Measurements from ENCODE around the gene HBEGF.

Gene HBEGF, protein sequence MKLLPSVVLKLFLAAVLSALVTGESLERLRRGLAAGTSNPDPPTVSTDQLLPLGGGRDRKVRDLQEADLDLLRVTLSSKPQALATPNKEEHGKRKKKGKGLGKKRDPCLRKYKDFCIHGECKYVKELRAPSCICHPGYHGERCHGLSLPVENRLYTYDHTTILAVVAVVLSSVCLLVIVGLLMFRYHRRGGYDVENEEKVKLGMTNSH

DNA sequence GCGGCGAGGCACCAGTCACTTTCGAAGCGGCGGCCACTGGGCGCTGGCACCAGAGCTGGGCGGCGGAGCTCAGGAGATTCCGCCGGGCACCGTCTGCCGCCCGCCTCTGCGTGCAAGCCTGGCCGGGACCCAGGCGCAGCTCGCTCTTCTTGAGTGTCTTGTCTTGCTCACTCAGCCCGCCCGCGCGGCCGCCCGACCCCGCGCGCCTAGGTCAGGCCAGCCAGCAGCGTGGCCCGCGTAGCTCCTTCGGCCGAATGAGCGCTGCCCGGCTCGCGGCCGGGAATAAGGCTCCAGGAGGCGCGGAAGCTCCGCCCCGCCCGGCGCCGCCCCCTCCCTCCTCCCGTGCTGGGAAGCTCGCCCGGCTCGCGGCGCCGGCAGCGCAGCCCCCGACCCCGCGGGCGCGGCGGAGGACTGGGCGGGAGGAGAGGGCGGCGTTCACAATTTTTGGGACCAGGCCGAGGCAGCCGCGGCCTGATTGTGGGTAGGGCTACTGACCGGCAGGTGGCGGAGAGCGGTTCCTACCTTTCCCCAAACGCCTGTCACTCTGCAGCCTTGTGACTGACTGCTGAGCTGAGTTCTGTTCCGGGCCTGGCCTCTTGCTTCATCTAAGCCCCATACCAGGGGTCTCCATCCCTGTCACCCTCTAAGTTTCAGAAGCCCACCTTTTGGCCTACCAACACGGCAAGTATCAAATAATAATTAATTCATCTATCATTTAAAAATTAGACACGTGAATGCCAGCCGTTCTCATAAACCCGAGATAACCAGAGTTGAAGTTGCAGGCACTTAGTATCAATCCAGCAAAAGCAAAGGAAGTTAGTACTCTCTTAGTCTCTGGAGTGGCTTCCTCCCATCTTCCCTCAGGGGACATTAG, at the start of gene HBEGF:
Gene HBEGF, minus strand, starts transcription at position 256 of the 874 bp plus-strand sequence. CDS start 275 bp downstream, outside the sequence.
- DNase-seq (ENCODE audit: low read depth, low spot score), result peak; percentile 97

DNA sequence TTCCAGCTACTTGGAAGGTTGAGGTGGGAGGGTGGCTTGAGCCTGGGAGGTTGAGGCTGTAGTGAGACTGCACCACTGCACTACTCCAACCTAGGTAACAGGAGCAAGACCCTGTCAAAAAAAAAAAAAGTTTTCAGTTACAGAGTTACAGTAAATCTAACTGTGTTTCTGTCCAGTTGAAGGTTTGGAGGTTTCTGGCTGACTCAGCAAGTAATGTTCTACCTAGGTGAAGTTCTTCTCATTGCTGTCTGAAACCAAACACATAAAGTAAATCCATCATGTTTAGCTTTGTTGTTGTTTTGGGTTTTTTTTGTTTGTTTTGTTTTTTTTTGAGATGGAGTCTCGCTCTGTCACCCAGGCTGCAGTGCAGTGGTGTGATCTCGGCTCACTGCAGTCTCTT, 47.3 kb upstream of the HBEGF start:
- no peak for DNase-seq (ENCODE audit: low read depth, low spot score)

DNA sequence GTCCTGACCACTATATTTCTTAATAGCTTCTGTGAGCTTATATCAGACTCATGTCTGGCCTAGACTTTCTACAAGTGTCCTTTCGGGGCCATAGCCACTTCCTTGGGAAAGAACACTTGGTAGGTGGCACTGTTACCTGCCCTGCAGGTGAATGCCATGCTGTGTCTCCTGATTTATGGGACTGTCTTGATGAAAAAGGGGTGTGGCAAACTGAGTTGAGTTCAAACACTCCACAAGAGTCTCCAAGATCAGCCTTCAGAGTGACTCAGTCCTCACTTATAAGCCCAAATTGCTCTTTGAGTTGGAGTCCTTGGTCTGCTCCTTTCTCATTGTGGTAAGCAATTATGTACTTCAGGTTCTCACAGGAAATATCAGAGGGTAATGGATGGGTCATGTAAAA, 45.3 kb upstream of the HBEGF start:
- no peak for DNase-seq (ENCODE audit: low read depth, low spot score)

DNA sequence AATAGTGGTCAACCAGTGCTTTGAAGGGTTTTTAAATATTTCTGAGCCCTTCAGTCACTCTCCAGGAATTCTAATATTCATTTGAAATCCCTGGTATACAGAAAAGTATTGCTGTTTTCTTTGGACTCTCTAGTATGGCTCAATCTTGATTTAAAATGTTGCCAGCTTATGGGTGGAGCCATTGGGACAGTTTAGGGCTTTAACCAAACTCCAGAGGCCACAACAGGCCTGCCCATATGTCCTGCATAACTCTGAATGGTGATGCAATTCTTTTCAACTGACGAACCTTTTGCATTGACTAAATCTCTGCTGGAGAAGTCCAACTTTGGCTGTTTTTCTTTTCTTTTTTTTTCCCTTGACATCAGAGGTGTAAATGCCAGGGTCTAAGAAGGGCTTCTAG, 44.9 kb upstream of the HBEGF start:
- no peak for DNase-seq (ENCODE audit: low read depth, low spot score)

DNA sequence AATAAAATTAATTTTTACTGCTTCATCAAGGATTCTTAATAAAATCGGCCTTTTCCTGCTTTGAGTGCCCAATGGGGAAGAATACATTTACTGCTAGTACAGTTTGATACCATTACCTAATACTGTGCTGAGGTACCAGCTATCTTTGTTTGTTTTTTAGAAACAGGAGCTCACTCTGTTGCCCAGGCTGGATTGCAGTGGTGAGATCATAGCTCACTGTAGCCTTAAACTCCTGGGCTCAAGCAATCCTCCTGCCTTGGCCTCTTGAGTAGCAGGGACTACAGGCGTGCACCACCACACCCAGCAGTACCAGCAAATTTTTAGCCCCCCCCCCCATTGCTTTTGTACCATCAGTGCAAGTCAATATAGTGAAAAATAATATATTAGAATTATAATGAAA, 41.6 kb upstream of the HBEGF start:
- no peak for DNase-seq (ENCODE audit: low read depth, low spot score)

DNA sequence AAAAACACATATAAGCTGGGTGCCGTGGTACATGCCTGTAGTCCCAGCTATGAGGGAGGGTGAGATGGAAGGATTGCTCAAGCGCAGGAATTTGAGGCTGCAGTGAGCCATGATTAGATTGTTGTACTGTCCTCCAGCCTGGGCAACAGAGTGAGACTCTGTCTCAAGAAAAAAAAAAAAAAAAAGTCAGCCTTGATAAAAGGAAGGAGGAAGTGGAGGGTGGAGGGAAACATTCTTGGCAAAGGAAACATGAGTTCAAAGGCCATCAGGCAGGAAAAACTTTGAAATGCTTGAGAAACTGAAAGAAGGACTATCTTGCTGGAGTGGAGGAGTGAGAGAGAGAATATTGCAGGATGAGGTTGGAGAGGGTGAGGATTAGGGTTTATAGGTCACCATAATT, 36.9 kb upstream of the HBEGF start:
- DNase-seq (ENCODE audit: low read depth, low spot score), result no peak

DNA sequence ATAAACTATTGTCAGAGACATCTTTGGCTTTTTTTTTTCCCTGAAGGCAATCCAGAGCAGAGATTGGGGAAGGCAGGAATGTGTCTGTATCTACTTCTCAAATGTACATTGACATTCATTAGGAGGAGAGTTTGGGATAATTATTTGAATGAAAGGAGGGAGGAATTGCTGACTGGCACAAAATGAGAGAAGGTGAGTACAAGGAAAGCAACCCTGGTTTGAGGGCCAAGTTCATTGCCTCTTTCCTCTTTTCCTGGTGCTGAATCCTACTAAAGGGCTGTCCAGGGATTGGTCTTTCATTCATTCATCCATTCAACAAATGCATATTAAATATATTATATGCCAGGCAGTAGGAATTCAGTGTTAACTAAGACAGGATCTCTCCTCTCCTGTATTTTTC, 36.5 kb upstream of the HBEGF start:
- DNase-seq (ENCODE audit: low read depth, low spot score), result no peak

DNA sequence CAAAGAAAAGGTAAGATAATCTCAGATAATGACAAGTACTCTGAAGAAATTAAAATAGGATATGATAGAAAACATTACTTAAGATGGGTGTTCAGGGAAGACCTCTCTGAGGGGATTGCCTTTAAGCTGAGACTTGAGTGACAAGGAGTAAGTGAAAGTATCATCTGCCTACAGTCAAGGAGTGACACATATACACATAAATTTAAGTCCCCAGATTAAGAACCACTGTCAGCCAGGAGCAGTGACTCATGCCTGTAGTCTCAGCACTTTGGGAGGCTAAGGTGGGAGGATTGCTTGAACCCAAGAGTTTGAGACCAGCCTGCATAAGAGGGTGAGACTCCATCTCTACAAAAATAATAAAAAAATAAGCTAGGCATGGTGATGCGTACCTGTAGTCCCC, 35.6 kb upstream of the HBEGF start:
- no peak for DNase-seq (ENCODE audit: low read depth, low spot score)

DNA sequence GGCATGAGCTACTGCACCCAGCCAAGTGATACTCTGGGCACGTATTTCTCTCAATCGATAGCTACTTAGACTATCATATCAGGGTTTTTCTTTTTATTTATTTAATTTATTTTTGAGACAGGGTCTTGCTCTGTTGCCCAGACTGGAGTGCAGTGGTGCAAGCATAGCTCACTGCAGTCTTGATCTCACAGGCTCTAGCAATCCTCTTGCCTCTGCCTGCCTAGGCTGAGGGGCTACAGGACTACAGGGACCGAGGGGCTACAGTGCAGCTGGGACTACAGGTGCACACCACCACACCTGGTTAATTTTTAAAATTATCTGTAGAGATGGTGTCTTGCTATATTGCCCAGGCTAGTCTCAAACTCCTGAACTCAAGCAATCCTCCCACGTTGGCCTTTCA, 34.9 kb upstream of the HBEGF start:
- no peak for DNase-seq (ENCODE audit: low read depth, low spot score)

DNA sequence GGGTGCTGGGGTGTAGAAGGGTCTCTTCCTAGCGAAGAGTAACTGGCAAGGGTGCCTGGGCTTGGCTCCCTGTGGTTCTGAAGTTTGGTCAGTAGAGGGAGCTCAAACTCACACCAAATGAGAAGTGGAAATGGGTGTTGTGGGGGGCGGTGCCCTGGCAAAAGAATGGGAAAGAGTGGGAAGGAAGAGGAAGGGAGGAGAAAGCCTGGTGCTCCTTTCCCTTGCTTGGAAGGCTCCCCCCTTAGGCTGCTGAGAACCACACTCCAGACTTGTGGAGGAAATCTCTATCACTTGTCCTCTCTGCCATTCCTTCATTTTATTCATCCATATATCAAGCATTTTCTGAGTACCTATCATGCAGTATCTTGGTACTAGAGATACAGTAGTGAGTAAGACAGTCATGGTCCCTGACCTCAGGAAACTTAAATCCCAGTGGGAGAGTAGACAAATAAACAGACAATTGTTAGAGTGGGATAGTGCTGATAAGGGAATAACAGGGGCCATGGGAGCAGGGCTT, 26.6 kb upstream of the HBEGF start:
- peak; percentile 88 for DNase-seq (ENCODE audit: low read depth, low spot score)

DNA sequence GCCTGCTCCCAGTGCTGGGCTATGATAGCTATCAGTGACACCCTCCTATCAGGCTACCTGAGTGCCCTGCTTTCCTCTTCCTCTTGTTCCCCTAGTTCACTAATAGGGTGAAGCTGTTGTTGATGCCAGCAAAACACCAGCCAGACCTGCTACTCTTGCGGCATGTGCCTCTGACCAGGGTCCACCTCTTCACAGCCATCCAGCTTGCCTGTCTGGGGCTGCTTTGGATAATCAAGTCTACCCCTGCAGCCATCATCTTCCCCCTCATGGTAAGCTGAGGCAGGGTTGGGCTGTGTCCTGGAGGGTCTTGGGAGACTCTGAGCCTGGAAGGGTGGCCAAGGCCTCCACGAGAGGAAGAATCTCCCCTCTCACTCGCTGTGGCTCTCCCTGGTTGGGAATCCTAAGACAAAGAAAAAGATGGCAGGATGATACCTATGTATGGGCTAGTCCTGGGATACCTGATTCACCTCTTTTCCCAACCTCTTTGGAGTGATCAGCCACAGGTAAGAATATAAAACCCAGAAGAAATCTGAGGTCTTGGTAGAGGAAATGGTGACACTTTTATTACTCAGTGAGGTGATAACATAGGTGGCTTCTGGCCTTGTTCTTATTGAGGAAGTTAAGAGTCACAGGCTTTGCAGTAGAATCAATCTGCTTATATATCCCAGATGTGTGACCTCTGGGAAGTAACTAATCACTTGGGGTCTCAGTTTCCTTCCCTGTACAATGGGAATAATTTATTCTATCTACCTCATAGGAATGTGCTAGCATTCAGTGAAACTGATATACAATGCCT, 25.2 kb upstream of the HBEGF start:
- no peak for DNase-seq (ENCODE audit: low read depth, low spot score)

DNA sequence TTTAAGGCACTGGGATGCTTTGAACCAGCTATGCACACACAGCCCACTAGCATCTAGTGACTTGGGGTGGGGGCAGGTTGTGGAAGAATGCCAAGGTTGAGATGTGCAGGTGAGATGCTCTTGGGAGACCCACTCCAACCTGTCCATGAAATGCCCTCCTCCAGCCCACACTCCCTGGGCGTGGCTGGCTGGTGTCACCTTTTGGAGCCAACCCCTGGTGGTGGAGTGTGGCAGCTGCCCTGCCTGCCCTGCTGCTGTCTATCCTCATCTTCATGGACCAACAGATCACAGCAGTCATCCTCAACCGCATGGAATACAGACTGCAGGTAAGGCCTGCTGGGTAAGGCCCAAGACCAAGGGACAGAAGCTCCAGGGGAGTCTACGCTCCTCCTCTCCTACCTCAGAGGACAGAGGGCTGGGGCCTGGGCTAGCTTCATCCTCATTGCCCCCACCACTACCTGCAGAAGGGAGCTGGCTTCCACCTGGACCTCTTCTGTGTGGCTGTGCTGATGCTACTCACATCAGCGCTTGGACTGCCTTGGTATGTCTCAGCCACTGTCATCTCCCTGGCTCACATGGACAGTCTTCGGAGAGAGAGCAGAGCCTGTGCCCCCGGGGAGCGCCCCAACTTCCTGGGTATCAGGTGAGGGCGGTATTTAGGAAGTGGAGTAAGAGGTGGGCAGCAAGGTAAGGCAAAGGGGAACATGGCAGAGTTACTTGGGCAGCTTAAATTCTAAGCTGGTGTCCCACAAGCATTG, 21.0 kb upstream of the HBEGF start:
- DNase-seq (ENCODE audit: low read depth, low spot score), result no peak

DNA sequence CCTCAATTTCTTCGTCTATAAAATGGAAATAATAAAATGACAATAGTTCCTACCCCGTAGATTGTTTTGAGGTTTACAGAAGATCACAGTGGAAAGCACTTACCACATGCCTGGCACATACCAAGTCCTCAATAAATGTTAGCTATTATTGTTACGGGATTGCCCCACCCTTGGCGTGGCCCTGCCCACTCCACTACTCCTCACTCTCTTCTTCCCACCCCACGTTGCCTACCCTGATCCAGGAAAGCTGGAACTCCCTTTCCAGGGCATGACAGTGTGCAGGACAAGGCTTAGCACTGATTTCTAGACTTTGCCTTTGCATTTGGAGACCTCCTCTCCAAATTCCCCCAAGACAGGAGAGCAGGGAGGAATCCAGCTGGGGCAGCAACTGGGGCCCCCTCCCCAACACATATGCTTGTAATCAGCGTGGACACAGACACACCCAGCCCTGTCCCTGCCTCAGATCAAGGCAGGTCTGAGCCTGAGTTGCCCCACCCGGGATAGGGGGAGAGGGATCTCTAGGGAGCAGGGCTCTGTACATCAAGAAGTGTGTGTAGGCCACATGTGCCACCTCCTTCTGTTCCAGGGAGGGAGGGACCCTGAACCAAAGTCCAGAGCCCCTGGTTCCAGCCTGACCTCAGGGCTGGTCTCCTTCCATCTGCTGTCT, 20.3 kb upstream of the HBEGF start:
- DNase-seq (ENCODE audit: low read depth, low spot score), result no peak

DNA sequence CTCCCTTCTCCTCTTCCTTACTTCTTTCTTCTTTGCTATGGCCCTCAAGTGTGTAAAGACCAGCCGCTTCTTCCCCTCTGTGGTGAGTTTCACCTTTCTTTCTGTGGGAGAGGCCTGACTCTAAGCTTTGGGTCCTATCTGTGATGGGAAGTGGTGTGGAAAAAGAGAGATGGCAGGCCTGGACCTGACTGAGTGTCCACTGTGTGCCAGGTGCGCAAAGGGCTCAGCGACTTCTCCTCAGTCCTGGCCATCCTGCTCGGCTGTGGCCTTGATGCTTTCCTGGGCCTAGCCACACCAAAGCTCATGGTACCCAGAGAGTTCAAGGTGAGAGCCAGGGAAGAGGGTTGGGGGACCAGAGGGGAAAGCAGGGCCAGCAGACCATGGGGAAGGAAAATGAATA, 19.5 kb upstream of the HBEGF start:
- DNase-seq (ENCODE audit: low read depth, low spot score), result no peak

DNA sequence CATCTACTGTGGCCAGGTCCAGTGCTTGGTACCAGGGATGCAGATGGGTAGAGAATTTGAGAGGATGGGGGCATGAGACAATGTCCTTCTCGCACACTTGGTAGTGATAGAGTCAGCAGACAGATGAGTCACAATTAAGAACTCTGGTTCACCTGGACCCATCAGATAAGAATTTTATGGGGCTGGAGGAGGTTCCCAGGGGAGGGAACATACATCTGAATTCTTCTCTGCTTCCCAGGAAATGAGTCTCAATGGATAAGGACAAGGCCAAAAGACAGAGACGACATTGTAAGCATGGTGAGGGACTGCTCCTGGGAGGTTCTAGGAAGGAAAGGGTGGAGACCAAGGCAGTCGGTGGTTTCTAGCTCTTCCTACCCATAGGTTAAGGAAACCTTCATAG, 18.9 kb upstream of the HBEGF start:
- no peak for DNase-seq (ENCODE audit: low read depth, low spot score)

DNA sequence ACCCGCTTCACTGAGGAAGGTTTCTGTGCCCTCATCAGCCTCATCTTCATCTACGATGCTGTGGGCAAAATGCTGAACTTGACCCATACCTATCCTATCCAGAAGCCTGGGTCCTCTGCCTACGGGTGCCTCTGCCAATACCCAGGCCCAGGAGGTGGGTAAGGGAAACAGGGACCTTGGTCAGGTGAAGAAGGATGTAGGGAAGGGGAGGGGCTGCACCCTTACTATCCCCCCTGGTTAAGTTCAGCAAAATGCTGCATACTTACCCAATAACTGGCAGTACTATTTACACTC, 18.0 kb upstream of the HBEGF start:
- no peak for DNase-seq (ENCODE audit: low read depth, low spot score)

DNA sequence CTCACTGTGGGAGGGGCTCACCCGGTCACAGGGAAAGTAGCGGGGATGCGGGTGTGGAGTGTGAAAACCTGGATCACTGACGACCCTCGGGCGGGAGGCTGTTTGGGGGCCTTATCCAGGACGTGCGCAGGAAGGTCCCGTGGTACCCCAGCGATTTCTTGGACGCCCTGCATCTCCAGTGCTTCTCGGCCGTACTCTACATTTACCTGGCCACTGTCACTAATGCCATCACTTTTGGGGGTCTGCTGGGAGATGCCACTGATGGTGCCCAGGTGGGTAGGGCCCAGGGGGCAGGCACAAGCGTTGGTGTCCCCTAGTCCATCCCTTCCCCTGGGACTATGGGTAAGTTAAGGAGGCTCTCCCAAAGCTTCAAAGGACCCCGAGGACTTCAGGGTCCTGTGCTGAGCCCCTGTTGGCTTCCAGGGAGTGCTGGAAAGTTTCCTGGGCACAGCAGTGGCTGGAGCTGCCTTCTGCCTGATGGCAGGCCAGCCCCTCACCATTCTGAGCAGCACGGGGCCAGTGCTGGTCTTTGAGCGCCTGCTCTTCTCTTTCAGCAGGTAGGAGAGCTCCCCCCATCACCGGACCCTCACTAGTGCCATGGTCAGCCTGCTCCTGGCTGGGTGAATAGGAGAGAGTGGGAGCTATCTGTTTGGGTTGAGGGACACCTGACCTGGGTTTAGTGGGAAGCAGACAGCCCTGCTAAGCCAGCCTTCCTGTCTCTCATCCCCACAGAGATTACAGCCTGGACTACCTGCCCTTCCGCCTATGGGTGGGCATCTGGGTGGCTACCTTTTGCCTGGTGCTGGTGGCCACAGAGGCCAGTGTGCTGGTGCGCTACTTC, 17.4 kb upstream of the HBEGF start:
- no peak for DNase-seq (ENCODE audit: low read depth, low spot score)

DNA sequence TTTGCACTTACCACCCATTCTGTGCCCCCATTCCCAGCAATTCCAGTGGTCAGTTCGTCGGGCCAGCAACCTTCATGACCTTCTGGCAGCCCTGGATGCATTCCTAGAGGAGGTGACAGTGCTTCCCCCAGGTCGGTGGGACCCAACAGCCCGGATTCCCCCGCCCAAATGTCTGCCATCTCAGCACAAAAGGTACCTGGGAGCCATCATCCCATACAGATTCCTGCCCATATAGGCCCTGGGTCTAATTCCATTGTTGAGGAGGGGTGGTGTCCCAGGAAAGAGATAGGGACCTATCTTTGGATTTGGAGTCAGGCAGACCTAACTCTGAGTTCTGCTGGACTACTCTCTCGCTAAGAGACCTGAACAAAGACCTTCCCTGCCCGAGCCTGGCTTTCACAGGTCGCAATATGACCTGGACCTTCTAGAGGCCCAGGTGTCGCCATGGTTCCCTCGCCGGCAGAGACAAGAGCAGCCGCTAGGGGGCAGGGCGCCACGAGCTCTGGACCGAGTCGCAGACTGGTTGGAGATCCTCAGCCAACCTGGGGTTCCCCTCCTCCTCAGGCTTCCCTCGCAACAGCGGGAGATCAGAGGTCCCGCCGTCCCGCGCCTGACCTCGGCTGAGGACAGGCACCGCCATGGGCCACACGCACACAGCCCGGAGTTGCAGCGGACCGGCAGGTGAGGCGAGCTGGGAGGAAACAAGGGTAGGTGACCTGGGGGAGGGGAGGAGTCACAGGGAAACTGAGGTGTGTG, 16.6 kb upstream of the HBEGF start:
- DNase-seq (ENCODE audit: low read depth, low spot score), result peak; percentile 90

DNA sequence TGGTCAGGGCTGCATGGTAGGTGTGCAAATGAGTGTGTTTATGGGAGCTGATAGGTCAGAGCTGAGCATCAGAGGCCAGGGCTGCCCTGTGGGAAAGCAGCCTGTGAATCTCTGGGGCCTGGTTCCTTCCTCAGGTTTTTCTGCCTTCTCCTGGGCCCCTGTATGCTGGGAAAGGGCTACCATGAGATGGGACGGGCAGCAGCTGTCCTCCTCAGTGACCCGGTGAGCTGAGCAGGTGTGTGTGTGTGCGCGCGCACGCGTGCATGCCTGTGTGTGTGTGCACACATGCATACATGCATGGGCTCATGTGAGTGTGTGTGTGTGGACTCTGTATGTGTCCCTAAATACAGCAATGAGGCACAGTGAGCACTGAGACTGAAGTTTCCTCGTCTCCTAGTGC, 15.9 kb upstream of the HBEGF start:
- no peak for DNase-seq (ENCODE audit: low read depth, low spot score)

DNA sequence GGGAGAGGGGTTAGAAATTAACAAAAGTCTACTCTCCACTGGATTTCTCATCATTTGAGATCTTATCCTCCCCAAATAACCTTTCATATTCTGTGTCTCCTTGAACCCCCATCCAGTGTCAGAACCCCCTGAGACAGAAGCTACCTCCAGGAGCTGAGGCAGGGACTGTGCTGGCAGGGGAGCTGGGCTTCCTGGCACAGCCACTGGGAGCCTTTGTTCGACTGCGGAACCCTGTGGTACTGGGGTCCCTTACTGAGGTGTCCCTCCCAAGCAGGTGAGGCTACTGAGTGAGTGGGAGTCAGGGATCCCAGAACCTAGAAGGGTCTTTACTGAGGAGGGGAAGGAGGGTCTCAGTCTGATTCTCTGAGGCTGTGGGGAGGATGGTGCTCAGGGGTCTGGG, 15.5 kb upstream of the HBEGF start:
- no peak for DNase-seq (ENCODE audit: low read depth, low spot score)

All from ELF-1 (cell line).